ENCODE measurements around the gene SBNO1. TPM values are rescaled to one million over a fixed set of nuclear protein-coding genes. Genes with fewer than 3 reads are reported as not detected.
A peak's percentile ranks its signal among the peaks of the same experiment; 100 is the strongest.
"Not testable (repeated sequence)": the region's sequence is repeated elsewhere in the genome, so short reads cannot be mapped to it uniquely, and the experiment has no call there.

The SBNO1 gene
- total RNA-seq, 1 experiment from 2014 or later = 58.6 TPM

GRCh38 chr12:123258593-123258992, 106.1 kb downstream of the SBNO1 start:
- no TSS peak for BruUV-seq (replicated peaks)
- intact Hi-C loops (cut with micrococcal nuclease; ENCODE audit: unreplicated experiment) = no loop called here
- no peaks in the 10 kb centered on the region for H3K9me3 ChIP-seq (ENCODE audit: low read depth, low read length, poor library complexity, severe bottlenecking)
- ChIA-PET POLR2A (ENCODE audit: low non-redundant PET) (no interaction called here), CTCF (no interaction called here)
- H3K27me3 ChIP-seq (replicated peaks; ENCODE audit: insufficient read depth, low read depth, low read length, poor library complexity) = no peaks in the 10 kb centered on the region
- no peak for DNase-seq (ENCODE audit: low spot score)
- peak overlapping the region; percentile 4 for H3K27ac ChIP-seq (ENCODE audit: low read depth, low read length, poor library complexity, severe bottlenecking)
- peaks cover 4% of the 10 kb centered on the region for H3K4me1 ChIP-seq (ENCODE audit: insufficient read depth, low read length, poor library complexity, severe bottlenecking)
- TF ChIP-seq EZH2 (IDR thresholded peaks at IDR 0.05; ENCODE audit: borderline replicate concordance, low read depth, low read length, poor library complexity, severe bottlenecking) = no peak
- no peak for TF ChIP-seq CTCF (conservative IDR thresholded peaks at IDR 0.05; ENCODE audit: low read depth, low read length)
- H3K4me3 ChIP-seq (ENCODE audit: low read depth, low read length, poor library complexity, severe bottlenecking) = no peak overlapping the region
- H3K36me3 ChIP-seq (ENCODE audit: insufficient read depth, low read length, poor library complexity, severe bottlenecking) = peaks cover 58% of the 10 kb centered on the region

GRCh38 chr12:123254853-123255446, 109.7 kb downstream of the SBNO1 start:
- ChIA-PET CTCF (no interaction called here), POLR2A (ENCODE audit: low non-redundant PET) (no interaction called here)
- no peak for DNase-seq (ENCODE audit: low spot score)
- BruUV-seq (replicated peaks) = no TSS peak
- intact Hi-C loops (cut with micrococcal nuclease; ENCODE audit: unreplicated experiment) = no loop called here
- Histone ChIP-seq H3K4me3 (ENCODE audit: low read depth, low read length, poor library complexity, severe bottlenecking) (no peak overlapping the region), H3K9me3 (ENCODE audit: low read depth, low read length, poor library complexity, severe bottlenecking) (no peaks in the 10 kb centered on the region), H3K4me1 (ENCODE audit: insufficient read depth, low read length, poor library complexity, severe bottlenecking) (peaks cover 15% of the 10 kb centered on the region), H3K27ac (ENCODE audit: low read depth, low read length, poor library complexity, severe bottlenecking) (no peak overlapping the region), H3K36me3 (ENCODE audit: insufficient read depth, low read length, poor library complexity, severe bottlenecking) (peaks cover 54% of the 10 kb centered on the region), H3K27me3 (replicated peaks; ENCODE audit: insufficient read depth, low read depth, low read length, poor library complexity) (no peaks in the 10 kb centered on the region)
- TF ChIP-seq CTCF (conservative IDR thresholded peaks at IDR 0.05; ENCODE audit: low read depth, low read length) = no peak
- no peak for TF ChIP-seq EZH2 (IDR thresholded peaks at IDR 0.05; ENCODE audit: borderline replicate concordance, low read depth, low read length, poor library complexity, severe bottlenecking)

GRCh38 chr12:123253641-123254459, 110.8 kb downstream of the SBNO1 start:
- Histone ChIP-seq H3K9me3 (ENCODE audit: low read depth, low read length, poor library complexity, severe bottlenecking) (no peaks in the 10 kb centered on the region), H3K27ac (ENCODE audit: low read depth, low read length, poor library complexity, severe bottlenecking) (no peak overlapping the region), H3K4me1 (ENCODE audit: insufficient read depth, low read length, poor library complexity, severe bottlenecking) (peaks cover 15% of the 10 kb centered on the region), H3K27me3 (replicated peaks; ENCODE audit: insufficient read depth, low read depth, low read length, poor library complexity) (no peaks in the 10 kb centered on the region), H3K36me3 (ENCODE audit: insufficient read depth, low read length, poor library complexity, severe bottlenecking) (peaks cover 51% of the 10 kb centered on the region), H3K4me3 (ENCODE audit: low read depth, low read length, poor library complexity, severe bottlenecking) (no peak overlapping the region)
- intact Hi-C loops (cut with micrococcal nuclease; ENCODE audit: unreplicated experiment) = no loop called here
- BruUV-seq (replicated peaks) = no TSS peak
- POLR2A ChIA-PET (ENCODE audit: low non-redundant PET) = no interaction called here
- no peak for DNase-seq (ENCODE audit: low spot score)
- TF ChIP-seq CTCF (conservative IDR thresholded peaks at IDR 0.05; ENCODE audit: low read depth, low read length) (no peak), EZH2 (IDR thresholded peaks at IDR 0.05; ENCODE audit: borderline replicate concordance, low read depth, low read length, poor library complexity, severe bottlenecking) (no peak)
- CTCF ChIA-PET = no interaction called here

GRCh38 chr12:123252365-123252764, 112.3 kb downstream of the SBNO1 start:
- BruUV-seq (replicated peaks); intact Hi-C loops (cut with micrococcal nuclease; ENCODE audit: unreplicated experiment): not testable (repeated sequence)
- POLR2A ChIA-PET (ENCODE audit: low non-redundant PET) = interaction anchor here (0.8 kb wide), 1 partner anchor 175 kb away, joined by 3 read pairs; no protein-coding TSS in a partner anchor

More at GRCh38 chr12:123252365-123252764, 112.3 kb downstream of the SBNO1 start:
- H3K4me3 ChIP-seq (ENCODE audit: low read depth, low read length, poor library complexity, severe bottlenecking); H3K9me3 ChIP-seq (ENCODE audit: low read depth, low read length, poor library complexity, severe bottlenecking); H3K27me3 ChIP-seq (replicated peaks; ENCODE audit: insufficient read depth, low read depth, low read length, poor library complexity); DNase-seq (ENCODE audit: low spot score); H3K27ac ChIP-seq (ENCODE audit: low read depth, low read length, poor library complexity, severe bottlenecking): not testable (repeated sequence)
- Histone ChIP-seq H3K36me3 (ENCODE audit: insufficient read depth, low read length, poor library complexity, severe bottlenecking) (peaks cover 48% of the 10 kb centered on the region), H3K4me1 (ENCODE audit: insufficient read depth, low read length, poor library complexity, severe bottlenecking) (peaks cover 15% of the 10 kb centered on the region)
- CTCF ChIA-PET = interaction anchor here (0.6 kb wide), 1 partner anchor 15 kb away, joined by 3 read pairs; no protein-coding TSS in a partner anchor

Data from A673 (cell line).